GM19467 (cell line): Measurements from ENCODE around the gene MFSD12.

Experiments used
- ATAC-seq: cut with Tn5 transposase; IDR thresholded peaks from one replicate; pipeline ENCODE4 v1.9.1; 2021; ENCODE audit warnings: mild to moderate bottlenecking, moderate library complexity; ENCODE audit not compliant: unreplicated experiment

Gene MFSD12

DNA sequence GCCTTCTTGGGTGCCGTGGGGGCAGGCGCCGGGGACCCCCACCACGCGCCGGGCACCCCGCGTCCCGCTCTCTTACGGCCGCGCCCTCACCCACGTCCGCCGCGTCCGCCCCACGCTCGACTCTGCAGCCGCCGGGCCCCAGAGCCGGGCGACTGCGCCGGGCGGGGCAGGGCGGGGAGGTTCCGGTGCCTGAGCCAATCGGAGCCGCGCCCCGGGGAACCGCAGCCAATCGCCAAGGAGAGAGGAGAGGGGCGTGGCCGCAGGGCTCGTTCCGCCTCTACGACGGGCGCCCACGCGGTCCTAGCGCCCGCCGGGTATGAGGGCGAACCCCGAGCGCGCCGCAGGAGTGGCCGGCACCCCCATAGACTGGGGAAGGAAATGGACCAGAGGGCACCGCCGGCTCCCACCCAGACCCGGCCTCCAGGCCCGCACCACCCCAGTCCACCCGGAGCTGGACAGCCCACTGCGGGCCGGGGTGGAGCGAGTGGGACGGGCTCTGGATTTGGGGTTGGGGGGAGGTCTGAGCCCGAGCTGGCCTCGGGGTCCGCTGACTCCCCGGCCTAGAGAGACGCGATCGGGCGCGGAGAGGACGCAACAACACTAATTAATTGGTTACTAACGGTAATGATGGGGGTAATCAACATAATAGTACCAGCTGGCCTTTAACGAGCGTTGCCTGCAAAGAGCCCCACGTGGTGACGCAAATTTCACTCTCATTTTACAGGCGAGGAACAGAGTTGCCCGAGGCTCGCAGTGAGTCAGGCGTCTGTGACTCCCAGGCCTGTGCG, at the start of gene MFSD12:
Gene MFSD12 (minus strand): TSS at position 126 of the 788 bp plus-strand sequence. CDS start 183 bp downstream, outside the sequence.
- ATAC-seq: peak; percentile 82

- ATAC-seq: no peak
These were observed 49.4 kb upstream of the MFSD12 start, which contains the start of gene TBXA2R for GRCh38 chr19:3606690-3607289. TBXA2R (minus strand) TSS chr19:3606875; CDS start chr19:3600634, 6,241 bp downstream.

DNA sequence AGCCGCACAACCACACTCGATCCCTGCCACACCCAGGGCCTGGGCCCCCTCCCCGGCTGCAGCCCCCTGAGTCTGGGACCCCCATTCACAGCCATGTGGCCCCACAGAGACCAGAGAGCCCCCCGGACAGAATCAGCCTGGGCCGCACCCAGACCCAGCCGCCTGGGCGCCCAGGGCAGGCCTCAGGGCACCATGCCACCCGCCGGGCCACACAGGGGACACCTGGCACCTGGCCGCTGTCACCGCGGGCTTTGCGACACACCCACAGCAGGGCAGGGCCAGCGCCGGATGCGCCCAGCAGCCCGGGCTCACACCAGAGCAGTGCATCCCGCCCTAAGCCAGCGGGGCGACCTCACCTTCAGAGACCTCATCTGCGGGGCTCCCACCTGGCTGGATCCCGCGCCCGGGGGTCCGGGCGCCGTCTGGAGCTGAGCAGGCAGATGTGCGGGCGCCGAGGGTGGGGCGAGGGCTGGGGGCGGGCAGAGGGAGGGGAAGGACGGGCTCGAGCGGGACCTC, 48.8 kb upstream of the MFSD12 start:
- ATAC-seq: no peak

DNA sequence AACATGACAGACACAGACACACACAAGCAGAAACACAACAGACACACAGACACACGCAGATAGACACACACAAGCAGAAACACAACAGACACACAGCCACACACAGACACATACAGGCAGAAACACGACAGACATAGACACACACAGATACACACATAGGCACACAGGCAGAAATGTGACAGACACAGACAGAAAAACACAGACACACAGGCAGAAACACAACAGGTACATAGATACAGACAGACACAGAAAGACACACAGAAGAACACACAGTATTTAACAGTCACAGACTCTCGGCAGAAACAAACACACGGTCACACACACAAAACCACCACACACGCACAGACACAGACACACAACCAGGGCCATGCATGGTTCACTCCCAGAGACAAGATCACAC, 48.4 kb upstream of the MFSD12 start:
- ATAC-seq: no peak

DNA sequence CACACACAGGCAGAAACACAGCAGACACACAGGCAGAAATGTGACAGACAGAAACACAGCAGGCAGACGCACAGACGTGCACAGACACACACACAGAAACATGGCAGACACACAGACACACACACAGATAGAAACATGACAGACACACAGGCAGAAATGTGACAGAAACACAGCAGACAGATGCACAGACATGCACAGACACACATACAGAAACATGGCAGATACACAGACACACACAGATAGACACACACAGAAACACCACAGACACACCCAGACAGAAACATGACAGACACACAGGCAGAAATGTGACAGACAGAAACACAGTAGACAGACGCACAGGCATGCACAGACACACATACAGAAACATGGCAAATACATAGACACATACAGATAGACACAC, 48.0 kb upstream of the MFSD12 start:
- no peak for ATAC-seq

GRCh38 chr19:3604987-3605343, 47.6 kb upstream of the MFSD12 start:
- no peak for ATAC-seq

DNA sequence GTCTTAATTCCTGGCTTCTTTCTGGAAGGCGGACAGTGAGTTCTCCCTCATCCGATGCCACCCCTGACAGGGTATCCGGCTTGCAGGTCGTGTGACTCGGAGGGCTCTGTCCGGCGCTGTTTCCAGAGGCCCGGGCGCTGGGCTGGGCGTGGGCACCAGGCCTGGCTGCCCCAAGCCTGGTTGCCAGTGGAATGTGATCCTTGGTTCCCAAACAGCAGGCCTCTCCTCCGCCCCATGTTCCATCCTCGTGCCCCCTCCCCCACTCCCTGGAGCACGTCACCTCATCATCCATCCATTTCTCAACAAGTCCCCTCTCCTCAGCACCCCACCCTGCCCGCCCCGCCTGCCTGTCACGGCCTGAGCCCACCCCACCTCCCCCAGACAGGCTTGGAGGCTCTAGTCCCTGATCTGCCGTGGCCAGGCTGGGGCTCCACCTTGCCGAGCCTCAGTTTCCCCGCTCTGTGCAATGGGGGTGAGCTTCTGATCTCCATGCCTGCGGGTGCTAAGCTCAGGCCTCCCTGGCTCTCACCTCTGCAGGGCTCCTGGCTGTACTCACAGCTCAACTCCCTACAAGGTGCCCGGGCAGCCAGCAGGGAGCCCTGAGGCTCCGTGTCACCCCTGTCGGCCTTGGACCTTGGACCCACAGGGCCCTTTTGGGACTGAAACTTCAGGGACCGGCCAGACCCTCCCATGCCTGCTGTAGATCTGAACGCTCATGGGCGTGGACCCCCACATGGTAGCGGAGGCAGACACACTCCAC, 47.0 kb upstream of the MFSD12 start:
- no peak for ATAC-seq

GRCh38 chr19:3603121-3603811, 45.9 kb upstream of the MFSD12 start:
- ATAC-seq: no peak

DNA sequence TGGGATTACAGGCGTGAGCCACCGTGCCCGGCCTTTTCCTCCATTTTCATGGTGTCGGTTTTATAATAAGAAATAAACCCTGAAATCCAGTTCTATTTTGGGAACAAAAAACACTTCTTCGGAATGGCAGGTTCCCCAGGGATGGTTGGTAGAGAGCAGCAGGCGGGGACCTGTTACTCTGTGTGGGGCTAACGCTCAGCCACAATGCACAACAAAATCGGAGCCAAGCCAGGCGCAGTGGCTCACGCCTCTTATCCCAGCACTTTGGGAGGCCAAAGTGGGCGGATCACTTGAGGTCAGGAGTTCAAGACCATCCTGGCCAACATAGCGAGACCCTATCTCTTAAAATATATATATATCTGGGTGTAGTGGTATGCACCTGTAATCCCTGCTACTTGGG, 43.6 kb upstream of the MFSD12 start:
- ATAC-seq: no peak

- ATAC-seq: no peak
These were observed 42.4 kb upstream of the MFSD12 start for GRCh38 chr19:3599776-3600187.

- no peak for ATAC-seq
These were observed 38.2 kb upstream of the MFSD12 start for GRCh38 chr19:3595521-3596061.

- no peak for ATAC-seq
These were observed 35.8 kb upstream of the MFSD12 start for GRCh38 chr19:3593156-3593555.

GRCh38 chr19:3591876-3592613, 34.7 kb upstream of the MFSD12 start:
- ATAC-seq: no peak

DNA sequence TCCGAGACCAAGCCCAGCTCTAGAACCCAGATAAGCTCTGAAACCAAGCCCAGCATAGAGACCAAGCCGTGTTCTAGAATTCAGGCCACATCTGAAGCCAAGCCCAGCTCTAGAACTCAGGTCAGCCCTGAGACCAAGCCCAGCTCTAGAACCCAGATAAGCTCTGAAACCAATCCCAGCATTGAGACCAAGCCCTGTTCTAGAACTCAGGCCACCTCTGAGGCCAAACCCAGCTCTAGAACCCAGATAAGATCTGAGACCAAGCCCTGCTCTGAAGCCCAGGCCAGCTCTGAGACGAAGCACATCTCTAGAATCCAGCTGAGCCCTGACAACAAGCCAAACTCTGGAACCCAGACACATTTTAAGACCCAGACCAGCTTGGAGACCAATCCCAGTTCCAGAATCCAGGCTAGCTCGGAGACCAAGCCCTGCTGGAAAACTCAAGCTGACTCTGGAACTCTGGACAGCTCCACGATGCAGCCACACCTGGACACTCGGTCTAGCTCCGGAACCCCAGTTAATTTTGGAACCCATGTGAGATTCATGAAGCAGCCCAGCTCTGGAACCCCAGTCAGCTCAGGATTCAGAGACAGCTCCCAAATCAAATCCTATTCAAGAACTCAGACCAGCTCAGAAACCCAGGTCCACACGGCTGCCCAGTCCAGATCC, 33.7 kb upstream of the MFSD12 start:
- no peak for ATAC-seq

- ATAC-seq: no peak
These were observed 32.6 kb upstream of the MFSD12 start for GRCh38 chr19:3589949-3590348.

DNA sequence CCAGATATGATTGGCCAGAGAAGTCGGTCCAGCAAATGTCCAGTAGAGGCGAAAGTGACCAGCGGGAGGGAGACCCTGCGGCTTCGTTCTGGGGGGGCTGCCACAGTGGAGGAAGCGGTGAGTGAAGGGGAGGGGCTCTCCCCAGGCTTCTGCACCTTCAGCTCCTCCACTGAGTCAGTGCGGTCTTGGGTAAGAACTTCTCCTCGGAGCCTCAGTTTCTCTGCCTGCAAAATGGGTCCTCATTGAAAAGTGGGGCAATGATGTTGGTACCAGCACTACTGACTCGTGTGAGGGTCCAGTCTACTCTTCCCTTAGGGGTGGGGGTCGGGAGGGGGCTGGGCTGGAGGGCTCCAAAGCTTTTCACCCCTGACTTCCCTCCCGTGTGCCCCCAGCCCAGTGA, 32.1 kb upstream of the MFSD12 start:
- no peak for ATAC-seq

DNA sequence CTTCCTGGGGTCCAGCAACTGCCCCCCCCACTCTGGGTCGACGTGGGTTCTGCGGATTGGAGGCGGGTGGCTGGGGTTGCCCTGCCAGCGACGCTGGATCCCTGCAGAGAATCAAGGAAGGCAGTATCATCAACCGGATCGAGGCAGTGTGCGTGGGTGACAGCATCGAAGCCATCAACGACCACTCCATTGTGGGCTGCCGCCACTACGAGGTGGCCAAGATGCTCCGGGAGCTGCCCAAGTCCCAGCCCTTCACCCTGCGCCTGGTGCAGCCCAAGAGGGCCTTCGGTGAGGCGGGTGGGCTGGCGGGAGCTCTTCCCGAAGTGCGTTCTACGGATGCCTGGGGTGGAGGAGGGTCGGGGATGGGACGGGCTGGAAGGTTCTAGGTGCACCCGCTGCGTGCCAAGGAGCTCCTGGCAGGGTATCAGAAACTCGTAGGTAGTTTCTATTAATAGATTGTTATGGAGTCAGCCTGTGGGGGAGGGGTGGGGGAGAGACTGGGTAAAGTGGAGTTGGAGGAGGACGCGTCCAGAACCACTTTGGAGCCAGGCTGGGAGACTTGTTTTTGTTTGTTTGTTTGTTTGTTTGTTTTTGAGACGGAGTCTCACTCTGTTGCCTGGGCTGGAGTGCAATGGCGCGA, 29.4 kb upstream of the MFSD12 start:
- no peak for ATAC-seq

GRCh38 chr19:3586127-3586626, 28.8 kb upstream of the MFSD12 start:
- no peak for ATAC-seq
